Measurements from ENCODE around the gene ST3GAL3. TPM values are rescaled to one million over a fixed set of nuclear protein-coding genes. Genes with fewer than 3 reads are reported as not detected.

Gene ST3GAL3
- total RNA-seq, 1 donor from 2014 or later: 18.7 TPM

DNA sequence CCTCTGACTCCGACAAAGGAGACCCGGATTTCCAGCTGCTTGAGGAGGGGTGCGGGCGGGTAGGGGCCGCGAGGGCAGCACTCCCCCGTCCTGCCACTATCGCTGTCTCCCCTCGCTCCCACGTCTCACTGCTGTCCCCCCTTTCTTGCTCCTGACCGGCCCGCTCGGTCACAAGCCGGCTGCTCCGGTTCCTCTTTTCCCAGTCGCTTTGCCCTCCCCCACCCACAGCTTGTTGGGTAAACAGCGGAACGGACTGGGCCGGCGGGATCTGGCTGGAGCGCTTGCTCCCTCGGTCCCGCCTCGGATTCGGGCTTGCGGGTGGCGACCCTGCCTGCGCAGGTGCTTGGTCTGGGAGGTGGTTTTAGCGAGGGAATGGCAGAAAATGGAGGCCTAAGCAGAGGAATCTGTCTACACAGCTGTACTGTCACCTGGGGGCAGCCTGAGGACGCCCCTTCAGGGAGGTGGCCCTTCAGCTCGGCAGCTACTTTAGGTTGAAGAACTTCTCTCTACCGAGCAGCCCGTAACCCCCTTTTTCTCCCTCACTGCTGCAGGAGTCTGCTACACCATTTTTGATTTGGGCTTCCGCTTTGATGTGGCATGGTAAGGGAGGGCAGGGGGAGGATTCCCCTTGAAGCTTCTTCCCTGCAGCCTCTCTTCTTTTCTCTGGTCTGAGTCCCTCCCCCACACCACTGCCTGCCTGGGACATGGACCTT, 268.1 kb downstream of the ST3GAL3 start:
- TF ChIP-seq POLR2A (IDR thresholded peaks at IDR 0.05): no peak
- TF ChIP-seq, protein P1, sequence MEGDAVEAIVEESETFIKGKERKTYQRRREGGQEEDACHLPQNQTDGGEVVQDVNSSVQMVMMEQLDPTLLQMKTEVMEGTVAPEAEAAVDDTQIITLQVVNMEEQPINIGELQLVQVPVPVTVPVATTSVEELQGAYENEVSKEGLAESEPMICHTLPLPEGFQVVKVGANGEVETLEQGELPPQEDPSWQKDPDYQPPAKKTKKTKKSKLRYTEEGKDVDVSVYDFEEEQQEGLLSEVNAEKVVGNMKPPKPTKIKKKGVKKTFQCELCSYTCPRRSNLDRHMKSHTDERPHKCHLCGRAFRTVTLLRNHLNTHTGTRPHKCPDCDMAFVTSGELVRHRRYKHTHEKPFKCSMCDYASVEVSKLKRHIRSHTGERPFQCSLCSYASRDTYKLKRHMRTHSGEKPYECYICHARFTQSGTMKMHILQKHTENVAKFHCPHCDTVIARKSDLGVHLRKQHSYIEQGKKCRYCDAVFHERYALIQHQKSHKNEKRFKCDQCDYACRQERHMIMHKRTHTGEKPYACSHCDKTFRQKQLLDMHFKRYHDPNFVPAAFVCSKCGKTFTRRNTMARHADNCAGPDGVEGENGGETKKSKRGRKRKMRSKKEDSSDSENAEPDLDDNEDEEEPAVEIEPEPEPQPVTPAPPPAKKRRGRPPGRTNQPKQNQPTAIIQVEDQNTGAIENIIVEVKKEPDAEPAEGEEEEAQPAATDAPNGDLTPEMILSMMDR (IDR thresholded peaks at IDR 0.05): no peak
- no peak for TF ChIP-seq POLR2AphosphoS5 (IDR thresholded peaks at IDR 0.05; ENCODE audit: insufficient read depth in 1 of 2, low read depth in 1 of 2)
- Histone ChIP-seq H3K36me3 (peaks cover 0 to 20% of the 10 kb centered on the region in 2 donors), H3K4me1 (peaks cover 61% of the 10 kb centered on the region)

GRCh38 chr1:43976045-43976444, 268.7 kb downstream of the ST3GAL3 start:
- Histone ChIP-seq H3K27ac (peak overlapping the region; percentile 92), H3K4me1 (peaks cover 61% of the 10 kb centered on the region), H3K9me3 (no peaks in the 10 kb centered on the region), H3K36me3 (peaks cover 0 to 20% of the 10 kb centered on the region in 2 donors), H3K27me3 (no peaks in the 10 kb centered on the region), H3K4me3 (peak overlapping the region; percentile 76 to 94)
- no peak for DNase-seq (ENCODE audit: extremely low spot score in 2 of 2)
- TF ChIP-seq POLR2AphosphoS5 (IDR thresholded peaks at IDR 0.05; ENCODE audit: insufficient read depth in 1 of 2, low read depth in 1 of 2) (no peak), POLR2A (IDR thresholded peaks at IDR 0.05) (no peak)
- TF ChIP-seq, protein P1 (IDR thresholded peaks at IDR 0.05): no peak
- intact Hi-C loops (cut with DNase I): no loop called here

More for the DNA sequence above, 268.1 kb downstream of the ST3GAL3 start:
- DNase-seq (ENCODE audit: extremely low spot score in 2 of 2): no peak
- H3K4me3 ChIP-seq: peak overlapping the region; percentile 76 to 94
- H3K27me3 ChIP-seq: no peaks in the 10 kb centered on the region
- intact Hi-C loops (cut with DNase I): no loop called here
- H3K27ac ChIP-seq: peak overlapping the region; percentile 92
- H3K9me3 ChIP-seq: no peaks in the 10 kb centered on the region

GRCh38 chr1:43976890-43977289, 269.6 kb downstream of the ST3GAL3 start:
- no peak for DNase-seq (ENCODE audit: extremely low spot score in 2 of 2)
- Histone ChIP-seq H3K27me3 (no peaks in the 10 kb centered on the region), H3K4me3 (no peak overlapping the region), H3K9me3 (no peaks in the 10 kb centered on the region), H3K4me1 (peaks cover 67% of the 10 kb centered on the region), H3K36me3 (peaks cover 0 to 20% of the 10 kb centered on the region in 2 donors), H3K27ac (no peak overlapping the region)
- intact Hi-C loops (cut with DNase I): no loop called here
- TF ChIP-seq POLR2A (IDR thresholded peaks at IDR 0.05) (no peak), POLR2AphosphoS5 (IDR thresholded peaks at IDR 0.05; ENCODE audit: insufficient read depth in 1 of 2, low read depth in 1 of 2) (no peak)
- TF ChIP-seq, protein P1 (IDR thresholded peaks at IDR 0.05): no peak

DNA sequence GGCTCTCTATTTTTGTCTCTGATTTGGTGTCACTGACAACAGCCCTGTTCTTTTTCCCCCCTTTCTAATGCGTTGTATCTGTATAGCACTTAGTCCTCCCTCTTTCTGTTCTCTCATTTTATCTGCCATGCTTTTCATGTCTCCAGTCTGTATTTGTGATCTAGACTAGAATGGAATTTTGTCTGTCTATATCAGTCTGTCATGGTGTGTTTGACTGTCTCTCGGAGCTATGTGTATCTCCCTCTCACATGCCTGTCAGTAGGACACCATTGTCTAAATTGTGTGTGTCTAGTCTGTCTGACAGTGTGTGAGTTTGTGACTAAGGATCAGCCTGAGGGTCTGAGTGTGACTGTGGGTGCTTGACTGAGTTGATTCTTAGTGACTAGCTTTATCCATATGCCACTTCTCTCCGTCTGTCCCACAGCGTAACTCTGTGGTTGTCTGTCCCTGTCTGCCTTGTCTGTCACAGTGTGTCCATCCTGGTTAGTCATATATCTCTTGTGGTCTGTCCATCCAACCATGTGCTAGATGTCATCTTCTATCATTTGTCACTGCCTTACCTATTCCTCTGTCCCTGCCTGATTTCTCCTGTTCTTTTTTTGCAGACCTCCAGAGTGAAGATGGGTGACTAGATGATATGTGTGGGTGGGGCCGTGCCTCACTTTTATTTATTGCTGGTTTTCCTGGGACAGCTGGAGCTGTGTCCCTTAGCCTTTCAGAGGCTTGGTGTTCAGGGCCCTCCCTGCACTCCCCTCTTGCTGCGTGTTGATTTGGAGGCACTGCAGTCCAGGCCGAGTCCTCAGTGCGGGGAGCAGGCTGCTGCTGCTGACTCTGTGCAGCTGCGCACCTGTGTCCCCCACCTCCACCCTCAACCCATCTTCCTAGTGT, 270.3 kb downstream of the ST3GAL3 start:
- intact Hi-C loops (cut with DNase I): no loop called here
- TF ChIP-seq, protein P1 (IDR thresholded peaks at IDR 0.05): no peak
- TF ChIP-seq POLR2AphosphoS5 (IDR thresholded peaks at IDR 0.05; ENCODE audit: insufficient read depth in 1 of 2, low read depth in 1 of 2) (no peak), POLR2A (IDR thresholded peaks at IDR 0.05) (no peak)
- no peak overlapping the region for H3K27ac ChIP-seq

More for the DNA sequence above, 270.3 kb downstream of the ST3GAL3 start:
- H3K27me3 ChIP-seq: no peaks in the 10 kb centered on the region
- DNase-seq (ENCODE audit: extremely low spot score in 2 of 2): no peak
- H3K36me3 ChIP-seq: peaks cover 0 to 16% of the 10 kb centered on the region in 2 donors
- H3K4me1 ChIP-seq: peaks cover 67% of the 10 kb centered on the region
- no peak overlapping the region for H3K4me3 ChIP-seq
- no peaks in the 10 kb centered on the region for H3K9me3 ChIP-seq

All from vagina (tissue), 2 donors.